Measurements from ENCODE around the gene SCLY. TPM values are rescaled to one million over a fixed set of nuclear protein-coding genes. Genes with fewer than 3 reads are reported as not detected.

The SCLY gene
- polyA plus RNA-seq, 3 donors, result 9.5 to 10.6 (median 10.3) TPM

GRCh38 chr2:238038203-238038602 lies 22.6 kb upstream of the SCLY start:
- WGBS (ENCODE audit: insufficient coverage), result 100% methylated on average over 5 of the region's 8 CpGs
- no peak for DNase-seq
- peaks cover 91 to 100% of the 10 kb centered on the region in 2 donors for H3K36me3 Mint-ChIP-seq
- Histone ChIP-seq H3K4me1 (ENCODE audit: control insufficient read depth in 1 of 2, insufficient read depth in 2 of 2, low read length in 2 of 2) (no peaks in the 10 kb centered on the region), H3K27ac (ENCODE audit: low read depth in 1 of 2, low read length in 2 of 2) (no peak overlapping the region), H2AFZ (ENCODE audit: insufficient read depth, low read depth, low read length, poor library complexity, severe bottlenecking) (no peak overlapping the region), H3K79me2 (ENCODE audit: insufficient read depth, low read length) (no peaks in the 10 kb centered on the region), H3K9me3 (replicated peaks in 1 of 2; ENCODE audit: control insufficient read depth in 1 of 2, insufficient read depth in 1 of 2, low read length in 2 of 2) (no peaks in the 10 kb centered on the region), H4K20me1 (ENCODE audit: insufficient read depth, low read length) (no peaks in the 10 kb centered on the region), H3K4me3 (replicated peaks in 1 of 3; ENCODE audit: low read depth in 2 of 3, low read length in 3 of 3) (no peak overlapping the region), H3K9ac (ENCODE audit: insufficient read depth, low read length, poor library complexity, severe bottlenecking) (no peak overlapping the region), H3K4me2 (replicated peaks; ENCODE audit: extremely low read depth, low read length, poor library complexity, severe bottlenecking) (no peak overlapping the region), H3K27me3 (ENCODE audit: control insufficient read depth in 2 of 2, insufficient read depth in 2 of 2, low read length in 2 of 2) (no peaks in the 10 kb centered on the region), H3K36me3 (replicated peaks in 1 of 2; ENCODE audit: control insufficient read depth in 1 of 2, insufficient read depth in 2 of 2, low read length in 2 of 2) (peaks cover 87 to 98% of the 10 kb centered on the region in 2 donors)
- H3K27me3 Mint-ChIP-seq (ENCODE audit: low read depth in 3 of 3), result no peaks in the 10 kb centered on the region
- H3K4me1 Mint-ChIP-seq, result no peaks in the 10 kb centered on the region
- intact Hi-C loops (cut with micrococcal nuclease), result no loop called here
- TF ChIP-seq CTCF (IDR thresholded peaks at IDR 0.05), result no peak
- no peak overlapping the region for H3K4me3 Mint-ChIP-seq
- peaks cover 0 to 2% (median 0%) of the 10 kb centered on the region in 7 donors for H3K9me3 Mint-ChIP-seq
- no peak overlapping the region for H3K27ac Mint-ChIP-seq

- intact Hi-C loops (cut with micrococcal nuclease), result no loop called here
- Mint-ChIP-seq H3K36me3 (peaks cover 91 to 98% of the 10 kb centered on the region in 2 donors), H3K4me3 (no peak overlapping the region), H3K27ac (no peak overlapping the region), H3K27me3 (ENCODE audit: low read depth in 3 of 3) (no peaks in the 10 kb centered on the region), H3K4me1 (no peaks in the 10 kb centered on the region), H3K9me3 (peaks cover 0 to 2% (median 0%) of the 10 kb centered on the region in 7 donors)
- no peak overlapping the region for H3K9ac ChIP-seq (ENCODE audit: insufficient read depth, low read length, poor library complexity, severe bottlenecking)
- no peak overlapping the region for H2AFZ ChIP-seq (ENCODE audit: insufficient read depth, low read depth, low read length, poor library complexity, severe bottlenecking)
- no peak for TF ChIP-seq CTCF (IDR thresholded peaks at IDR 0.05)
- H3K79me2 ChIP-seq (ENCODE audit: insufficient read depth, low read length), result no peaks in the 10 kb centered on the region
- 64% methylated on average over 3 of the region's 6 CpGs for WGBS (ENCODE audit: insufficient coverage)
- H4K20me1 ChIP-seq (ENCODE audit: insufficient read depth, low read length), result no peaks in the 10 kb centered on the region
- DNase-seq, result no peak
- no peaks in the 10 kb centered on the region for H3K4me1 ChIP-seq (ENCODE audit: control insufficient read depth in 1 of 2, insufficient read depth in 2 of 2, low read length in 2 of 2)
- H3K27me3 ChIP-seq (ENCODE audit: control insufficient read depth in 2 of 2, insufficient read depth in 2 of 2, low read length in 2 of 2), result no peaks in the 10 kb centered on the region
- peaks cover 92 to 98% of the 10 kb centered on the region in 2 donors for H3K36me3 ChIP-seq (replicated peaks in 1 of 2; ENCODE audit: control insufficient read depth in 1 of 2, insufficient read depth in 2 of 2, low read length in 2 of 2)
- no peak overlapping the region for H3K4me2 ChIP-seq (replicated peaks; ENCODE audit: extremely low read depth, low read length, poor library complexity, severe bottlenecking)
- no peak overlapping the region for H3K4me3 ChIP-seq (replicated peaks in 1 of 3; ENCODE audit: low read depth in 2 of 3, low read length in 3 of 3)
- H3K27ac ChIP-seq (ENCODE audit: low read depth in 1 of 2, low read length in 2 of 2), result no peak overlapping the region
- no peaks in the 10 kb centered on the region for H3K9me3 ChIP-seq (replicated peaks in 1 of 2; ENCODE audit: control insufficient read depth in 1 of 2, insufficient read depth in 1 of 2, low read length in 2 of 2)
Observed at GRCh38 chr2:238039151-238039550, 21.6 kb upstream of the SCLY start.
